Stimulated activated CD8-positive, alpha-beta memory T cell treated with anti-CD3 and anti-CD28 coated beads, Interleukin-15, amount 100 ng/mL, for 48 hours (primary cell): ENCODE data around the gene CFAP68.
"Not testable (repeated sequence)": the region's sequence is repeated elsewhere in the genome, so short reads cannot be mapped to it uniquely, and the experiment has no call there.

Source experiments
- DNase-seq, 2 donors: peaks; one replicate each; pipeline ENCODE4 v3.0.0-alpha.2; 2020; ENCODE audit warnings: low read depth in 2 of 2

CFAP68 gene

GRCh38 chr11:111870522-111870885, 8.8 kb upstream of the CFAP68 start:
- no peak for DNase-seq

- DNase-seq: peak; percentile 69 to 72
These were observed 8.3 kb upstream of the CFAP68 start, which contains the start of gene ALG9 for GRCh38 chr11:111870886-111871692. ALG9 (minus strand) TSS chr11:111871581; CDS start chr11:111871482, 99 bp downstream.

- no peak for DNase-seq
These were observed 7.6 kb upstream of the CFAP68 start for GRCh38 chr11:111871693-111872161.

GRCh38 chr11:111878385-111878848, 924 bp upstream of the CFAP68 start:
- DNase-seq: no peak

- DNase-seq: no peak
These were observed 258 bp downstream of the CFAP68 start for GRCh38 chr11:111879637-111879960.

- no peak for DNase-seq
These were observed 2.9 kb downstream of the CFAP68 start for GRCh38 chr11:111882202-111882601.

- DNase-seq: not testable (repeated sequence)
These were observed 5.7 kb downstream of the CFAP68 start for GRCh38 chr11:111885053-111885452.

- DNase-seq: no peak
These were observed 6.7 kb downstream of the CFAP68 start for GRCh38 chr11:111886032-111886431.

- DNase-seq: no peak
These were observed 7.5 kb downstream of the CFAP68 start for GRCh38 chr11:111886844-111887243.

- DNase-seq: no peak
These were observed 26.1 kb downstream of the CFAP68 start for GRCh38 chr11:111905411-111905810.

GRCh38 chr11:111906680-111907079, 27.3 kb downstream of the CFAP68 start:
- no peak for DNase-seq

- DNase-seq: no peak
These were observed 29.4 kb downstream of the CFAP68 start for GRCh38 chr11:111908639-111909305.

GRCh38 chr11:111909378-111909777, 30.0 kb downstream of the CFAP68 start:
- no peak for DNase-seq

GRCh38 chr11:111910676-111911562, 31.6 kb downstream of the CFAP68 start:
- DNase-seq: no peak

GRCh38 chr11:111911563-111912401, 32.4 kb downstream of the CFAP68 start, which contains the start of gene CRYAB:
CRYAB (minus strand) TSS chr11:111911770; CDS start chr11:111911724, 46 bp downstream.
- no peak for DNase-seq

GRCh38 chr11:111912535-111912934, 33.2 kb downstream of the CFAP68 start, which contains the start of gene HSPB2:
HSPB2 (plus strand) TSS chr11:111912734; CDS start chr11:111912830, 96 bp downstream.
- DNase-seq: no peak

- DNase-seq: no peak
These were observed 33.9 kb downstream of the CFAP68 start for GRCh38 chr11:111913031-111913861.

GRCh38 chr11:111913997-111914396, 34.7 kb downstream of the CFAP68 start:
- DNase-seq: no peak

GRCh38 chr11:111916768-111917167, 37.4 kb downstream of the CFAP68 start:
- DNase-seq: no peak

- no peak for DNase-seq
These were observed 38.0 kb downstream of the CFAP68 start for GRCh38 chr11:111917312-111917711.
